OCI-LY7 (cell line): ENCODE data around the gene VANGL1.

Experiments
- CTCF ChIP-seq: fragments of 200-600 bp; sonication (generic); conservative IDR thresholded peaks from 2 replicates; pipeline ENCODE4 v1.5.1; 2014; ENCODE audit warnings: mild to moderate bottlenecking, antibody characterized with exemption, low read length, moderate library complexity, mixed read lengths
- EZH2phosphoT487 ChIP-seq: fragments of 200-600 bp; sonication (generic); IDR thresholded peaks from 2 replicates; pipeline ENCODE4 v1.6.1; 2018; ENCODE audit warnings: low read depth, borderline replicate concordance, mild to moderate bottlenecking, mixed run types, antibody characterized with exemption, low read length, moderate library complexity, mixed read lengths

GRCh38 chr1:115641762-115642167 is at the start of gene VANGL1:
- TF ChIP-seq CTCF (no peak), EZH2phosphoT487 (no peak)
